ENCODE measurements around the gene LGALS7.
"Not testable (repeated sequence)": the region's sequence is repeated elsewhere in the genome, so short reads cannot be mapped to it uniquely, and the experiment has no call there.

LGALS7 gene

GRCh38 chr19:38769635-38770211 lies 3.6 kb downstream of the LGALS7 start:
- H3K27ac ChIP-seq: no peak overlapping the region
- TF ChIP-seq, protein P1, sequence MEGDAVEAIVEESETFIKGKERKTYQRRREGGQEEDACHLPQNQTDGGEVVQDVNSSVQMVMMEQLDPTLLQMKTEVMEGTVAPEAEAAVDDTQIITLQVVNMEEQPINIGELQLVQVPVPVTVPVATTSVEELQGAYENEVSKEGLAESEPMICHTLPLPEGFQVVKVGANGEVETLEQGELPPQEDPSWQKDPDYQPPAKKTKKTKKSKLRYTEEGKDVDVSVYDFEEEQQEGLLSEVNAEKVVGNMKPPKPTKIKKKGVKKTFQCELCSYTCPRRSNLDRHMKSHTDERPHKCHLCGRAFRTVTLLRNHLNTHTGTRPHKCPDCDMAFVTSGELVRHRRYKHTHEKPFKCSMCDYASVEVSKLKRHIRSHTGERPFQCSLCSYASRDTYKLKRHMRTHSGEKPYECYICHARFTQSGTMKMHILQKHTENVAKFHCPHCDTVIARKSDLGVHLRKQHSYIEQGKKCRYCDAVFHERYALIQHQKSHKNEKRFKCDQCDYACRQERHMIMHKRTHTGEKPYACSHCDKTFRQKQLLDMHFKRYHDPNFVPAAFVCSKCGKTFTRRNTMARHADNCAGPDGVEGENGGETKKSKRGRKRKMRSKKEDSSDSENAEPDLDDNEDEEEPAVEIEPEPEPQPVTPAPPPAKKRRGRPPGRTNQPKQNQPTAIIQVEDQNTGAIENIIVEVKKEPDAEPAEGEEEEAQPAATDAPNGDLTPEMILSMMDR (conservative IDR thresholded peaks at IDR 0.05): no peak

DNA sequence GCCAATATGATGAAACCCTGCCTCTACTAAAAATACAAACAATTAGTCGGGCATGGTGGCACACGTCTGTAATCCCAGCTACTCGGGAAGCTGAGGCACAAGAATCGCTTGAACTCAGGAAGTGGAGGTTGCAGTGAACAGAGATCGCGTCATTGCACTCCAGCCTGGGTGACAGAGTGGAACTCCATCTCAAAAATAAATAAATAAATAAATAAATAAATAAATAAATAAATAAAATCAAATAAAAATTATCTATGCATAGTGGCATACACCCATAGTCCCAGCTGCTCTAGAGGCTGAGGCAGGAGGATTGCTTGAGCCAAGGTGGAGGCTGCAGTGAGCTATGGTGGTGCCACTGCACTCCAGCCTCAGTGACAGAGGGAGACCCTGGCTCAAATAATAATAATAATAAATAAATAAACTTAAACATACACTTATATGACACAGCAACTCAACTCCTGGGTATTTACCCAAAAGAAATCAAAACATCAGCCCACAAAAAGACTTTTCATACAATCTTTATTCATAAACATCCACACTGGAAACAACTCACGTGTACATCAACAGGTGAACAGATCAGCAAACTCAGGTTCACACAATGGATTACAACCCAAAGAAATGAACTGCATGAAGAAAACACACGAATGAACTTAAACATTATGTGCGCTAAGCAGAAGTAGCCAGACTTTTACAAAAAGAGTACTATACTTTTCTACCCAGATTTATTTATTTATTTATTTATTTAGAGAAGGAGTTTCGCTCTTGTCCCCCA lies 6.9 kb downstream of the LGALS7 start:
- TF ChIP-seq, protein P1 (conservative IDR thresholded peaks at IDR 0.05): no peak
- H3K27ac ChIP-seq: no peak overlapping the region

GRCh38 chr19:38765214-38765613 lies 8.1 kb downstream of the LGALS7 start:
- H3K27ac ChIP-seq: no peak overlapping the region
- TF ChIP-seq, protein P1 (conservative IDR thresholded peaks at IDR 0.05): no peak

GRCh38 chr19:38763795-38764220 lies 9.5 kb downstream of the LGALS7 start:
- no peak overlapping the region for H3K27ac ChIP-seq

DNA sequence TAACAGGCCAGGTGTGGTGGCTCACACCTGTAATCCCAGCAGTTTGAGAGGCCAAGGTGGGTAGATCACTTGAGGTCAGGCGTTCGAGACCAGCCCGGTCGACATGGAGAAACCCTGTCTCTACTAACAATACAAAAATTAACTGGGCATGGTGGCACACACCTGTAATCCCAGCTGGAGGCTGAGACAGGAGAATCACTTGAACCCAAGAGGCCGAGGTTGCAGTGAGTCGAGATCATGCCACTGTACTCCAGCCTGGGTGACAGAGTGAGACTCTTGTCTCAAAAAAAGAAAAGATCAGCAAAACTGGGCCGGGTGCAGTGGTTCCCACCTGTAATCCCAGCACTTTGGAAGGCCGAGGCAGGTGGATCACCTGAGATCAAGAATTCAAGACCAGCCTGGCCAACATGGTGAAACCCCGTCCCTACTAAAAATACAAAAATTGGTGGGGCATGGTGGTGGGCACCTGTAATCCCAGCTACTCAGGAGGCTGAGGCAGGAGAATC lies 11.4 kb downstream of the LGALS7 start:
- not testable (repeated sequence) for H3K27ac ChIP-seq

More at GRCh38 chr19:38763795-38764220, 9.5 kb downstream of the LGALS7 start:
- TF ChIP-seq, protein P1 (conservative IDR thresholded peaks at IDR 0.05): no peak

GRCh38 chr19:38760805-38761517 lies 12.4 kb downstream of the LGALS7 start:
- not testable (repeated sequence) for H3K27ac ChIP-seq

GRCh38 chr19:38759590-38760003 lies 13.7 kb downstream of the LGALS7 start:
- TF ChIP-seq, protein P1 (conservative IDR thresholded peaks at IDR 0.05): no peak
- H3K27ac ChIP-seq: no peak overlapping the region

DNA sequence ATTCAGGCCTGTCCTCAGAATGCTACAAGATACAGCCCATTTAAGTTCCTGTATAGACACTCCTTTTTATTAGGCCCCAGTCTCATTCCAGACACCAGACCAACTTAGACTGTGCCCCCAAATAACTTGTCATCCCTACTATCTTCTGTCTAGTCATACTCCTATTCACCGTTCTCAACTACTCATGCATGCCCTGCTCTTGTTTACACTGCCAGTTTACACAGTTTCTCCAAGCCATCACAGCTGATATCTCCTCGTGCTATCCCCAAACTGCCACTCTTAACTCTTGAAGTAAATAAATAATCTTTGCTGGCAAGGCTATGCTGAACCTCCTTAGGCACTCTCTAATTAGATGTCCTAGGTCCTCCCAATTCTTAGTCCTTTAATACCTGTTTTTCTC lies 19.1 kb downstream of the LGALS7 start:
- peak overlapping the region; percentile 66 for H3K27ac ChIP-seq

DNA sequence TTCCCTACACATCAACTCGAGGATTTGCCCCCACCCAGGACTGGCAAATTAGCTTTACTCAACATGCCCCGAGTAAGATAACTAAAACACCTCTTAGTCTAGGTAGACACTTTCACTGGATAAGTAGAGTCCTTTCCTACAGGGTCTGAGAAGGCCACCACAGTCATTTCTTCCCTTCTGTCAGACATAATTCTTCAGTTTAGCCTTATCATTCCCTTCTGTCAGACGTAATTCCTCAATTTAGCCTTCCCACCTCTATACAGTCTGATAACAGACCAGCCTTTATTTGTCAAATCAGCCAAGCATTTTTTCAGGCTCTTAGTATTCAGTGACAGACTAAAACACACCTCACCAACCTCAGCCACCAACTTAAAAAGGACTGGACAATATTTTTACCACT lies 19.5 kb downstream of the LGALS7 start:
- peak overlapping the region; percentile 66 for H3K27ac ChIP-seq

Data from VCaP (cell line).